22Rv1 (cell line): ENCODE data around the gene CNNM4.
"Not testable (repeated sequence)": the region's sequence is repeated elsewhere in the genome, so short reads cannot be mapped to it uniquely, and the experiment has no call there.

Experiments
- H3K27ac ChIP-seq: fragments of 450-650 bp; 2 replicates; pipeline ENCODE4 v1.5.1; 2017
- CTCF ChIP-seq: fragments of 450-650 bp; IDR thresholded peaks from 2 replicates; pipeline ENCODE4 v1.5.1; 2017; ENCODE audit warnings: mild to moderate bottlenecking
- ZFX ChIP-seq: fragments of 450-650 bp; IDR thresholded peaks from 2 replicates; pipeline ENCODE4 v1.6.1; 2017; ENCODE audit warnings: antibody characterized with exemption, borderline replicate concordance

The CNNM4 gene

GRCh38 chr2:96792772-96793749 is 32.4 kb downstream of the CNNM4 start:
- no peak overlapping the region for H3K27ac ChIP-seq
- TF ChIP-seq ZFX (no peak), CTCF (no peak)

- H3K27ac ChIP-seq: no peak overlapping the region
- TF ChIP-seq ZFX: no peak
- no peak for TF ChIP-seq CTCF
Observed at GRCh38 chr2:96795076-96795475, 34.4 kb downstream of the CNNM4 start.

GRCh38 chr2:96796497-96796896 is 35.8 kb downstream of the CNNM4 start:
- H3K27ac ChIP-seq: not testable (repeated sequence)

- H3K27ac ChIP-seq: no peak overlapping the region
- TF ChIP-seq CTCF (no peak), ZFX (no peak)
Observed at GRCh38 chr2:96797066-96797625, 36.4 kb downstream of the CNNM4 start.

- TF ChIP-seq CTCF: no peak
- no peak for TF ChIP-seq ZFX
Observed at GRCh38 chr2:96798733-96799622, 38.3 kb downstream of the CNNM4 start.

GRCh38 chr2:96799623-96799935 is 38.9 kb downstream of the CNNM4 start:
- no peak for TF ChIP-seq ZFX
- no peak for TF ChIP-seq CTCF
- no peak overlapping the region for H3K27ac ChIP-seq

More at GRCh38 chr2:96798733-96799622, 38.3 kb downstream of the CNNM4 start:
- no peak overlapping the region for H3K27ac ChIP-seq
